IPS-NIHi11 (cell line): Measurements from ENCODE around the gene GALNT7.

ENCODE experiments used
- DNase-seq: peaks from one replicate; pipeline ENCODE4 v3.0.0; 2012; ENCODE audit warnings: mixed read lengths, low spot score

Gene GALNT7

DNA sequence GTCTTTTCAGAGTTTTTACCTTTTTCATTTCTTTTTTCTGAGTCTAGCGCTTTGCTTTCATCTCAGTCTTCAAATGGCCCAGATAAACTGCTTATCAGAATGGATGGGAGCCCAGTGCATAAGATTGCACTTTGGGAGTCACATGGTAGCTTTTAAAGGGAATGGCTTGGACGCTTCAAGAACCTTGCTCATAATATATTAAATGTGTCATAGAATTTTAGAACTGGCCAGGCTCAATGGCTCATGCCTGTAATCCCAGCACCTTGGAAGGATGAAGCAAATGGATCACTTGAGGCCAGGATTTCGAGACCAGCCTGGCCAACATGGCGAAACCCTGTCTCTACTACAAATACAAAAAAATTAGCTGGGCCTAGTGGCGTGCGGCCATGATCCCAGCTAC lies 97.1 kb downstream of the GALNT7 start:
- no peak for DNase-seq

GRCh38 chr4:173267711-173268110 lies 99.1 kb downstream of the GALNT7 start:
- no peak for DNase-seq

DNA sequence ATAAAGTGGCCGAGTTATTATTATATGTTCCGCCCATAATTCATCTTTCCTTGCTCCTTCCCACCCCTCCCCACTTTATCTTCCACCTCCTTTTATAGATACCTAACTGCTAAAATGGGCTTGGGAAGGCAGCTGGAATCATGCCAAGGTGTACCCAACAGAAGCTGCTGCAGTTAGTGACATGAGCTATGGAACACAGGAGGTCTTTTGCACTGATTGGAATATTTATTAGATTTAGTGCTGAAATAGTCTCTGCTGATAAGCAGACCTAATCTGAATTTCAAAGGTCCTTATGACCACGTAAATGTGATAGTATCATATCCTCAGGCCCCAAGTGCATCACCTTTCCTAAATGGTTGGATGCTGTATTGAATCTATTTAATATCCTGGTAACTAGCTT lies 100.7 kb downstream of the GALNT7 start:
- DNase-seq: no peak

DNA sequence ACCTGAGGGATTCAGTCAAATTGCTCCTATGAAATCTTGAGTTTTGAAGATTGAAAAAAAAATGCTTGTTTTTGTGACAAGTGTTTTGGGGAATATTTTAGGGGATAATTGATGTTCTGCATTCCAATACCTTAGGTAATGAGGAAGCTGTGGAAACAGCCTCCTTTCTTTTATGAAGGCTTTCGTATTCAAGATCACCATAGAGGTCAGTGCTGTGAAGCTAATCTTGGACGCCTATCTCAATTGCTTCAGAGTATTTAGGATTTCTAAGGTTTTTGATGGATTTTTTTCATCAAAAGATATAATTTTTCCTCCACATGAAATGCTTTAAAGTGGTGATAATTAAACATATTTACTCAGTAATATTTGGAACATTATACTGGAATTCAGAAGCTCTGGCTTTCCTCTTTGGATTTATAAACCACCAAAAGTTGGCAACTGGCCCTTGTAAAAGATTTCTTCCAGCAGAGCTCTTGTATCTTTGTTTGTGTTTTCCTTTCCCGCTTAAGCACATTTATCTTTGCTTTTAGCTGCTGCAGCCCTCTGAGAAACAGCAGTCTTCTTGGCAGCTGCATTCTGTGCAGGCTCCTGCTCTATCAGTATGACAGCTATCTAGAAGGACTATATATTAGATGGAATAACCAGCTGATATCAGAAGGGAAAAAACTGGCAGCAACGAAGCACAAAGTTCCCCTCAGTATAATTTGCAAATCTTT lies 101.9 kb downstream of the GALNT7 start:
- DNase-seq: no peak

- DNase-seq: no peak
These were observed 103.7 kb downstream of the GALNT7 start for GRCh38 chr4:173272314-173272713.

DNA sequence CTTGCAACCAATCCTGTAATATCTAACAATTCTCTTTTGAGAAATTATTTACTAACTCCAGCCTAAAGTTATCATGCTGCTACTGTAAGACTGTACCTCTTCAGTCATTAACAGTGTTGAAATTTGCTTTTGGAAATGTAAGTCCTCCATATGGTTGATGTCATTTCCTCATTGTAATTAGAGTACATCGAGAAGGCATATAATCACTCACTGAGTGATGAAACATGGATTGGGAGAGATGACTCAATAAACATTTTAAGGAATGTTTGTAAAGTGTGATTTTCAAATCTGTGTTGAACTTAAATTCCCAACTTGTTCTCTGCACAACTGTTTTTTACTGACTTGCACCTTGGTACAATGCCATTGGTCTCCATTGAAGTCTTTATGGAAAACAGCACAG lies 104.4 kb downstream of the GALNT7 start:
- DNase-seq: no peak

- DNase-seq: no peak
These were observed 105.3 kb downstream of the GALNT7 start for GRCh38 chr4:173273941-173274340.

- no peak for DNase-seq
These were observed 106.1 kb downstream of the GALNT7 start for GRCh38 chr4:173274744-173275143.

GRCh38 chr4:173275150-173275549 lies 106.5 kb downstream of the GALNT7 start:
- no peak for DNase-seq

DNA sequence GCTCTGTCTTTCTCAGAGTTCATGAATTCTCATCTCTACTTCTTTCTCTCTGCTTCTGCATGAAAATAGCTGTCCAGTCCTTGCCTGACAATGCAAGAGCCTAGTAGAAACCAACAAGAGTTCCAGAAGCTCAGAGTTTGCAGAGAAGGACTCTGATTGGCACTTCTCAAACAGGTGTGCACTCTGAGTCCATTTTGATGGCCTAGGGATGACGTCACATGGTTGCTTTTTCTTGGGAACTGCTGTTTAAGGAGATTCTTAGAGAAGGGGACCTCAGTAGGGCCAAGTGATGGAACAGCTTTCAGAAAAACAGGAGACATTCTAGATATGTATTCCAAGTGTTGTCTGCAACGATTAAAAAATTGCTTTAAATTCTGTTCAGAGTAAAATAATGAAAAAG lies 108.7 kb downstream of the GALNT7 start:
- DNase-seq: no peak

DNA sequence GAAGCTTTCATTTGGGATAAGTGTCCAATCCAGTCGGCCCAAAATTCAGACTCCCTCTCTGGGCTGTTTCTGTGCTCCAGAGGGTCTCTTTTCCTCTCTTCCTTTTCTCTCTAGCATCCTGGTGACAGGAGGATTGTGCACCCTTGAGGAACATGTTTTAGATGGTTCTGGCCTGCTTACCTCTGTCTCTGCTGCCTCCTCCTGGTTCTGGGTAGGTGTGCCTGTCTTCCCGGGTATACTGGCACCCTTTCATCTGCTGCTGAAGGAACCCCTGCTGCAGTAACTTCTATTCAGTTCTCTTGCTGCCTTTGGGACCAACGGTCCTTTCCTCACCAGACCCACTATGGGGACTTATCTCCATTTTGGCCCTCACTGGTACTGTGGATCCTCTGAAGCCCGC lies 112.4 kb downstream of the GALNT7 start:
- DNase-seq: no peak

GRCh38 chr4:173281406-173282255 lies 113.0 kb downstream of the GALNT7 start:
- no peak for DNase-seq

DNA sequence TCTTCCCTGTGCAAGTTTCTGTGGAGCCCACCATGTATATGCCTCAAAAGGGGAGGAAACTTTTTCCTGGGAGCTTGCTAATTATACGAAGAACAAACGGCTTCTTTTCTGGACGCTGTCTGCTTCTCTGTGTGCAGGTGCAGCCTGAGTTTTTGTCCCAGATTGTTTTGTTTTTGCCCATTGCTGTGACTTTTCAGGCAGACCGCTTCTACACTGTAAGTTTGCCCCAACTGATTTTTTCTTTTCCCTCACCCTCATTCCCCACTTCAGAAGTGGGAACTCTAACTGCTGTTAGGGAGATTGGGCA lies 113.6 kb downstream of the GALNT7 start:
- no peak for DNase-seq

DNA sequence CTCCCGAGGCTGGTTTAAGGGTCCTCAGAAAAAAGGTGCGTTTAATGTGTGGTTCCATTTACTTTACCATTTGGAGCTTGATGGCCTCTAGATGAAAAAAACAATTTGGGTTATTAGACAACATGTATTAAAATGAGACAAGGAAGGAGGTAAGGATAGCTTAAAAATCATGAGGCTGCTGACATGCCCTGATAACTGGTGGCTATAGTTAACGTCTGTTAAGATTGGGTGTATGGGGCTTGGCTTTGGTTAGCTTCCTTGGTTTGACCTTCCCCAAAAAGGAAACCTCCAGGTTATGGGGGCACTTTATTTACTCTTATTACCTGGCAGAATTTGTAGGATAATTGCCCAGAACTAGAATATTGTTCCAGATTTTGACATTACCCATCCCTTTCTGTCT lies 114.0 kb downstream of the GALNT7 start:
- no peak for DNase-seq

DNA sequence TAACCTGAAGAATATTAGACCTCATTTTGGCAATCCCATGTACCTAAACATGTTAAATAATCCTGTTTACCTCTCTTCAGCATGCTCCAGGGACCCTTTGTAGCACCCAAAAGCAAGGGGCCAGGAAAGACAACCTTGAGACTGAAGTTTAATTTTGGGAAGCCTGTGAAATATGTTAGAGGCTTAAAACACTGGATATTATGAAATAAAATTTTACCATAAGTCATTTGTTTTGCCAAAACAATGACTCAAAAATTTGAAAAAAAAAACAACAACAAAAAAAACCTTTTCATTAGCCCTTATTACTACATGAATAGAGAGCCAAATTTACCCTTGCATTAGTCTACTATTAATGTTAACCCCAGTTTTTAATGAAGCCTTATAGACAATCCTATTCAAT lies 115.9 kb downstream of the GALNT7 start:
- no peak for DNase-seq

- DNase-seq: no peak
These were observed 118.9 kb downstream of the GALNT7 start for GRCh38 chr4:173287486-173287885.

GRCh38 chr4:173288296-173288695 lies 119.7 kb downstream of the GALNT7 start:
- peak; percentile 33 for DNase-seq

DNA sequence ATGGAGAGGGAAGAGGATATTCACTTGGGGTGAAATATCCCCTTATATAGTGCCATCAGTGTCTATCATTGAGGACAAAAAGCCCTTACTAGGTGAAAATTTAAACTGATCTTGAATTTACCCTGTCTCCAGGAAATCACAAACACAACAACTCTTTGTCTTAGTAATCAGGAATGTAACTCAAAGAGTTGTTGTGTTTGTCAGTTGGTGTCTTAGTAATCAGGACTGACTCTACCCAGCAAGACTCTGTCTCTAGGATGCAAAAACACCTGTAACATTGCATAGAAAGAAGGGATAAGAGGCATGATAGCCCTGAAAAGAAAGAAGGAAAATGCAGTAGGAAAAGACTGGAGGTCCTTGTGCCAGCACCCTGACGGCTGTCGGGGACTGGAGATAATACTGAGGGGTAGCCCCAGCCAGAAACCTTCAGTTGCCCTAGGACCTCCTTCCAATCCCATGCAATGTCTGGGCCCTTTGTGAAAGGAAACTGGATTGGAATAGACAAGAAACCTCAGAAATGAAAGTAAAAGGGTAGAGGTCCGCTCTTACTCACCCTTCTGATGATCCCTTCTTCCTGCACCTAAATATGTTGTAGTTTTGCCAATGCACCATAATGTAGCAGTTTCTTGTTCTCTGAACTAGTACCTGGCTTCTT lies 120.2 kb downstream of the GALNT7 start:
- no peak for DNase-seq

- DNase-seq: no peak
These were observed 120.7 kb downstream of the GALNT7 start for GRCh38 chr4:173289353-173289727.

DNA sequence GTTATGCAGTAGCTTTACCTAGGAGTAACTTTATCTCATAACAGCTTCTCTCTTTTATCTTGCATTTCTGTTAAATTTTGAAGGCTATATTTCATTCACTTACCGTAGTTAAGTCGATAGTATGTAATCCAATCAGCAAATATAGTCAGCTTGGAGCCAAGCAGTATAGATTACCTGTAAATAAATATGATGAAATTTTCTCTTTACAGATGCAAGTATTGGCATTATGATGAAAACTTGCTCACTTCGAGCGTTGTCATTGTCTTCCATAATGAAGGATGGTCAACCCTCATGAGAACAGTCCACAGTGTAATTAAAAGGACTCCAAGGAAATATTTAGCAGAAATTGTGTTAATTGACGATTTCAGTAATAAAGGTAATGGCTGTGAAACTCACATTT lies 123.3 kb downstream of the GALNT7 start:
- DNase-seq: no peak

DNA sequence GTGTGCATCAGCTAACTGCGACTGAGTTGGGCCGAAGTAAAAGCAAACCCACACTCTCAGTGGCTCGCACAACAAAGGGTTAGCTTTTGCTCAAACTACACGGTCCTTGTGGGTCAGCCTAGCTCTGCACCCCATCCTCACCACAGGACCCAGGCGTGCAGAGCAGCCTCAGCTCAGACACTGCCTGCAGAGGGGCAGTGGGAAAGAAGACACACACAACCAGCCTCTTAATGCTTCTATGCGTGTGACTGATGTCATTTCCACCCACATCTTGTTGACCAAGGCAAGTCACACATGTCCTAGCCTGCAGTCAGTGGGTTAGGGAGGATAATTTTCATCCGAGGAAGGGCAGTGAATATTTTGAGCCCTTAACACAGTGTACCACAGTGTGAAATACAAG lies 125.1 kb downstream of the GALNT7 start:
- DNase-seq: no peak

GRCh38 chr4:173294444-173294843 lies 125.8 kb downstream of the GALNT7 start:
- DNase-seq: no peak

- no peak for DNase-seq
These were observed 133.0 kb downstream of the GALNT7 start for GRCh38 chr4:173301518-173302201.
